HUDEP-2 (cell line): ENCODE results near the gene HOXD1.
A peak's percentile ranks its signal among the peaks of the same experiment; 100 is the strongest.

Experiments used
- DNase-seq, 76 experiments: peaks; one replicate each; lab custom pipeline; 2025; ENCODE audit not compliant: unreplicated experiment in 76 of 76; lab: John Stamatoyannopoulos, UW

The HOXD1 gene

GRCh38 chr2:176178757-176179295 lies 9.6 kb upstream of the HOXD1 start:
- DNase-seq, result no peak

- no peak for DNase-seq
Measured at GRCh38 chr2:176181551-176181950, 6.9 kb upstream of the HOXD1 start.

DNA sequence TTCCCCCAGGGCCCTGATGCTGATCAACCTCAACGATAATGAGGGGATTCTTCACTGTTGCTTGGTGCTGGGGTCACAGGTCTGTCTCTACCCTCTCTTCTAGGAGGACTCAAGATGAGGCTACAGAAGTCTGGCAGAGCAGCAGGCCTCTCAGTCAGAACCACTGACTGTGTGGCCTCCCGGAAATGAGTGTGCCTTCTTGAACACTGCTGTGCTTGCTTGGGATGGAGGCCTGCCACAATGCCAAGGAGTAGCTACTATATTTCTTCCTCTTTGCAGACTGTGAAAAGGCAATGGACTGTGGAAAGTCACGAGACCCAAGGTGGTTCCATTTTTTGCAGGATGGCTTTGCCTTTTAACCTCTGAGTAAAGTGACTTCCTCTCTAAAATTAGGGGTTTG lies 5.8 kb upstream of the HOXD1 start:
- no peak for DNase-seq

- no peak for DNase-seq
Measured at GRCh38 chr2:176184749-176185148, 3.7 kb upstream of the HOXD1 start.

GRCh38 chr2:176186024-176186423 lies 2.4 kb upstream of the HOXD1 start:
- DNase-seq, result no peak

DNA sequence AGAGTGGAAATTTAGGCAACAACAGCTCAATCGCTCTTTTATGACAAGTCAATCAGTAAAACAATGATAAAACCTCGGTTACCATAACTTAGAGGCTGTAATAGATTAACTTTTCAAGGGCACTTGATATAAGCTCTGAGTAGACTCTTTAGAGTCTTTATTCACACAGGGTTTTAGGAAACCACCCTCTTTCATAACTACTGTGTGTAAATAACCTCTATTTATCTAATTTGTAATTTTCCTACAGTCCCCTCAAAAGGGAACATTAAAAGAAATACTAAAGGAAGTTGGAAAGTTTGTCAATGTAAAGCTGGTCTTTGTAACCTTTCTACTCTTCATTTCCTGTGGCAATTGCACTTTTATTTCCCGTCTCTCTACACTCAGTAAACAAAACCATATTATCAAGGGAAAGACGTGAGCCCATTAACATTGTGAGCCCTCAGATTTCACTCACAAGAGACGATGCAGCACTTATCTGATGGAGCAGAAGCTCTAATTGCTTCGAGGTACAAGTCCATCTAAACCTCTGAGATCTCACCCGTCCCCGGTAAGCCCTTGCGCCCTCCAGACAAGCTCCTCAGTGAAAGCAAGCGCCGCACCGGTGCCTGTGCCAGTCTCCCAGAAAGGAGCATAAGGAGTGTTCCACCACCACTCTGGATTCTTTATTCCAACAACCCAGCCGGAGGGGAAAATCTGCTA lies 1.1 kb upstream of the HOXD1 start:
- DNase-seq, result no peak

DNA sequence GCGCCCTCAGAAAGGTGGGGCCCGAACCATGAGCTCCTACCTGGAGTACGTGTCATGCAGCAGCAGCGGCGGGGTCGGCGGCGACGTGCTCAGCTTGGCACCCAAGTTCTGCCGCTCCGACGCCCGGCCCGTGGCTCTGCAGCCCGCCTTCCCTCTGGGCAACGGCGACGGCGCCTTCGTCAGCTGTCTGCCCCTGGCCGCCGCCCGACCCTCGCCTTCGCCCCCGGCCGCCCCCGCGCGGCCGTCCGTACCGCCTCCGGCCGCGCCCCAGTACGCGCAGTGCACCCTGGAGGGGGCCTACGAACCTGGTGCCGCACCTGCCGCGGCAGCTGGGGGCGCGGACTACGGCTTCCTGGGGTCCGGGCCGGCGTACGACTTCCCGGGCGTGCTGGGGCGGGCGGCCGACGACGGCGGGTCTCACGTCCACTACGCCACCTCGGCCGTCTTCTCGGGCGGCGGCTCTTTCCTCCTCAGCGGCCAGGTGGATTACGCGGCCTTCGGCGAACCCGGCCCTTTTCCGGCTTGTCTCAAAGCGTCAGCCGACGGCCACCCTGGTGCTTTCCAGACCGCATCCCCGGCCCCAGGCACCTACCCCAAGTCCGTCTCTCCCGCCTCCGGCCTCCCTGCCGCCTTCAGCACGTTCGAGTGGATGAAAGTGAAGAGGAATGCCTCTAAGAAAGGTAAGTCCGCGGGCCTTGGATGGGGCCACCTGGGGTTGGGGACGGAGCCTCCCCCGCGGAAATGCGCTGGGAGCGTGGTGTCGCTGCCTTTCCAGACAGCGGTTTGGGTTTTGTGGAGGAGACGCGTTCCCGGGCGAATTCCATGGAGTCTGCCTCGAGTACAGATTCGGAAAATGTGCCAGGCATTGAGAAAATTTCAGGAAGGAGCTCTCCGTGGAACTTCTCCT lies 559 bp downstream of the HOXD1 start:
- no peak for DNase-seq

DNA sequence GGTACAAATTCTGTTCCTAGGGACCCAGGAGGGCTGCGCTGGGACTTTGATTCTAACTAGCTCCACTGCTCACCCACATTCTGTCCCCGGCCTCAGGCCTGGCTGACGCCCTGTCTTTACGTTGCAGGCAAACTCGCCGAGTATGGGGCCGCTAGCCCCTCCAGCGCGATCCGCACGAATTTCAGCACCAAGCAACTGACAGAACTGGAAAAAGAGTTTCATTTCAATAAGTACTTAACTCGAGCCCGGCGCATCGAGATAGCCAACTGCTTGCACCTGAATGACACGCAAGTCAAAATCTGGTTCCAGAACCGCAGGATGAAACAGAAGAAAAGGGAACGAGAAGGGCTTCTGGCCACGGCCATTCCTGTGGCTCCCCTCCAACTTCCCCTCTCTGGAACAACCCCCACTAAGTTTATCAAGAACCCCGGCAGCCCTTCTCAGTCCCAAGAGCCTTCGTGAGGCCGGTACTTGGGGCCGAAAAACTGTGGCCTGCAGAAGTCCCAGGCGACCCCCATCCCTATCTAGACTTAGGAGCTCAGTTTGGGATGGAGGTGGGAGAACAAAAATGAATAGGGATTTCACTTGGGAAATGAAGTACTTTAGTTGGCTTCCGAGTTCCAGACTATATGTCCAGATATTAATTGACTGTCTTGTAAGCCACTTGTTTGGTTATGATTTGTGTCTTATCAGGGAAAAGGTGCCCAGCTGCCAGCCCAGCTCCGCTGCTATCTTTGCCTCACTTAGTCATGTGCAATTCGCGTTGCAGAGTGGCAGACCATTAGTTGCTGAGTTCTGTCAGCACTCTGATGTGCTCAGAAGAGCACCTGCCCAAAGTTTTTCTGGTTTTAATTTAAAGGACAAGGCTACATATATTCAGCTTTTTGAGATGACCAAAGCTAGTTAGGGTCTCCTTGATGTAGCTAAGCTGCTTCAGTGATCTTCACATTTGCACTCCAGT lies 1.5 kb downstream of the HOXD1 start:
- peak in 13 of 76 experiments; percentile 1 to 38 (median 11) for DNase-seq

DNA sequence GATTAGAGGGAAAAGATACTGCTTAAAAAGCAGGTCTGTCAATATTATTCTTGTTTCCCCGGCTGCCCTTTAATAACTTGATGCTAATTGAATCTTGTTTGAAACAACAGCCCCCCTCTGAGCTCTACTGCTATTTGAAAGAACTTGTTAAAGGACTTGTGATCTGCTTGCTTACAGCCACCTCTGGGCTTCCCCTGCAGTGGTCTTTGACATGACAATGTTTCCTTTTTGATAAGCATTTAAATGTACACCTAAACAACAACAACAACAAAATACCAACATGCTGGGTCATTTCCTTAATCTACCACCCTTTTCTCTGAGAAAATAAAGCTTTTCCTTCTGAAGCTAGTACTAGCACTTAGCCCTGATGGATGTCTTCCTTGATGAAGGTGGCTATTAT lies 3.9 kb downstream of the HOXD1 start:
- no peak for DNase-seq

DNA sequence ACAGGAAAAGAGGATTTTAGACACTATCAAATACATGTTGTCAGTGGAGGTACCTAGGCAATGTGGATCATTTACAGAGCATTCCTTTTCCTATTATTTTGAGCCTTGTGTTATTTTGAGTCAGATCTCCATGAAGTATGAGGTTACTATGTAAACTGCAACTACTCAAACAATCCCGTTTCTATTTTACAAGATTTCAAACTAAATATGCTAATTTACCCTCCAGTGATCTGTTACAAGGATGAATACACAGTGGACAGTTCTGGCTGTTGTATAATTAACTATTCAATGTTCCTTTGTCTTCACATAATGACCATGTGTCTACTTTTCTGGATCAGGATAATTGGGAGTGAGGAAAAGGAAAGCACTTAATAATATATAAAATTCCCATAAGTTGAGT lies 4.6 kb downstream of the HOXD1 start:
- DNase-seq, result no peak

DNA sequence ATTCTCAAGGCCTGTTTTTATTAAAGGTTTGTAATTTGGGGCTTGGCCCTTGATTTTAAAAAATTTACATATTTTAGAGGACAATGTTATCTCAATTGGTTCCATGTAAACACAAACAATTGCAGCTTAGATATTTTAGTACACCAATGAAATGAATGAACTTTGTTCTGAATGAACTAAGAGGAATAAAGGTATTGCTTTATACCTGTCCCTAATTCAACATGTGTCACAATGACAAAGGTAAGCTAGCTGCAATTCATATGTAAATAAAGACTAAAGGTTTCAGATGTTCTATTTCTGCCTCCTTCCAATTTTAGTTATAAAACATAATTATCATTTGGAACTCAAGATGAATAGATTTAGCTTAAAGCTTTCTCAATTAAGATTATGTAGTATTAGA lies 11.4 kb downstream of the HOXD1 start:
- DNase-seq, result no peak

DNA sequence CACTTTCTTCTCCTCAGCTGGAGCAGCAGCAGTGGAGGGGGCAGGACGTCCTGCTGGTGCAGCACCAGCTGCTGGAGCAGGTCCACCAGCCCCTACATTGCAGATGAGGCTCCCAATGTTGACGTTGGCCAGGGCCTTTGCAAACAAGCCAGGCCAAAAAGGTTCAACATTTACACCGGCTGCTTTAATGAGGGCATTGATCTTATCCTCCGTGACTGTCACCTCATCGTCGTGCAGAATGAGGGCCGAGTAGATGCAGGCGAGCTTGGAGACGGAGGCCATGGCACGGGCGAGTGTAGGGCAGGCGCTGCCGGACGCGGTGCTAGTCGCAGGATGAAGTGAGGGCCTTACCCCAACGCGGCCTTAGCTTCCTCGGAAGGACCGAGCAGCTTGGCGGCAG lies 12.5 kb downstream of the HOXD1 start:
- no peak for DNase-seq

- DNase-seq, result no peak
Measured at GRCh38 chr2:176202491-176202890, 14.0 kb downstream of the HOXD1 start.

- peak in 6 of 76 experiments; percentile 16 to 33 (median 23) for DNase-seq
Measured at GRCh38 chr2:176205126-176205525, 16.7 kb downstream of the HOXD1 start.

- DNase-seq, result no peak
Measured at GRCh38 chr2:176206136-176206535, 17.7 kb downstream of the HOXD1 start.

GRCh38 chr2:176206682-176207081 lies 18.2 kb downstream of the HOXD1 start:
- DNase-seq, result no peak

GRCh38 chr2:176211110-176211509 lies 22.6 kb downstream of the HOXD1 start:
- DNase-seq, result no peak

DNA sequence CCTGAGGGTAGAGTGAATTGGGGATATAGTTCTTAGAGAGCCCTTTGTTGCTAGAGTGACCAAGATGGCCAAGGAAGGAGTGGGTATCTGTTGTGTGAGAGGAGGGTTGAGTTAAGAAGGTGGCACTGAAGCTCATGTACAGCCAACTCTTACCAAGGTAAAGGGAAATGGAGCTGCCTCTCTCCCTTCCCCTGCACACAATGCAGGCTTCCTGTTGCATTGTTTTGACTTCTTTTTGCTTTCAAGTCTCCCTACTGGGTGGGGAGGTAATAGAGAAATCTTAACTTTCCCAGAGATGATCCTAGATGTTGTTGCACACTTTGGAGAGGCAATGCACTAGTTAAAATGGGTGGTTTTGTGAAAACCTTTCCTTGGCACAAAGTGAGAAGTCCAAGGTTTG lies 23.8 kb downstream of the HOXD1 start:
- no peak for DNase-seq

DNA sequence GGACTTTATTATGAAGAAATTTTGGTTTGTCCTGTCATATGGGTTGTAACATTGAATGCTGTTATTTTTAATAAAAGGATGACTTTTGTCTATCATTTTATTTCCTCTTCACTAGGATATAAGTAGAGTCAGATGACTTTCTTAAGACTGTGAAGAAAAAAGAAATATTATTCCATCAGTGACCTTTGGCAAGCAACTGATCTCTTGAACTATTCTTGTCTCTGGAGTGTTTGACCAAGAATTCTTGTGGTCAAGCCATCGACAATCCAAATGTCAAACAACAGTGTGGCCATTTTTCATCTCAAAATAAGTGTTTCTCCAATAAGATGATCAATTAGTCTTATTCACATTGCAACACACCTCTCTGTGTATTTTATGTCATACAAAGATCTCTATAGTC lies 24.9 kb downstream of the HOXD1 start:
- no peak for DNase-seq

GRCh38 chr2:176227874-176228273 lies 39.4 kb downstream of the HOXD1 start:
- DNase-seq, result no peak

- DNase-seq, result no peak
Measured at GRCh38 chr2:176234156-176234555, 45.7 kb downstream of the HOXD1 start.
